CD4-positive, alpha-beta T cell (primary cell): ENCODE results near the gene BSG. TPM values are rescaled to one million over a fixed set of nuclear protein-coding genes. Genes with fewer than 3 reads are reported as not detected.

Source experiments
- ATAC-seq: fragments of 200-7000 bp; cut with Tn5 transposase; one replicate; pipeline ENCODE4 v1.10.0; 2022; ENCODE audit warnings: mild to moderate bottlenecking; ENCODE audit not compliant: poor library complexity
- CTCF ChIA-PET: fragments of 350-600 bp; sonication (Branson Sonifier 250); formaldehyde crosslinking; loops from one replicate; lab custom pipeline; 2021; ENCODE audit warnings: antibody characterized with exemption, inconsistent platforms; lab: Charles Lee
- POLR2A ChIA-PET: fragments of 350-600 bp; sonication (Branson Sonifier 250); formaldehyde crosslinking; loops from one replicate; lab custom pipeline; 2021; ENCODE audit warnings: antibody characterized with exemption, inconsistent platforms; lab: Charles Lee
- DNase-seq, 14 experiments: peaks; one replicate each; pipeline ENCODE4 v3.0.0-alpha.2; 2013 to 2020; ENCODE audit warnings: mixed read lengths in 2 of 14
- H3K27ac ChIP-seq, 2 donors: one replicate each; pipeline versions ENCODE4 v1.5.1 to v1.7.0; 2013; ENCODE audit warnings: low read length in 2 of 2, low read depth in 1 of 2, mild to moderate bottlenecking in 1 of 2
- H3K27me3 ChIP-seq, 2 experiments: 1 replicate in 1 of 2; 2 replicates in 1 of 2; pipeline versions ENCODE4 v1.6.1 to v1.7.0; 2013; ENCODE audit warnings: low read length in 2 of 2, control low read depth in 1 of 2, mild to moderate bottlenecking in 1 of 2, moderate library complexity in 1 of 2; ENCODE audit not compliant: insufficient read depth in 2 of 2, control insufficient read depth in 1 of 2
- H3K36me3 ChIP-seq: one replicate; pipeline ENCODE4 v1.6.1; 2013; ENCODE audit warnings: low read length, control low read depth; ENCODE audit not compliant: insufficient read depth
- H3K4me1 ChIP-seq: one replicate; pipeline ENCODE4 v1.6.1; 2013; ENCODE audit warnings: low read length, control low read depth; ENCODE audit not compliant: insufficient read depth
- H3K4me3 ChIP-seq: one replicate; pipeline ENCODE4 v1.5.1; 2013; ENCODE audit warnings: mild to moderate bottlenecking, low read length, moderate library complexity
- H3K9me3 ChIP-seq, 2 experiments: 1 replicate in 1 of 2; 2 replicates in 1 of 2; pipeline versions ENCODE4 v1.6.1 to v1.7.0; 2013; ENCODE audit warnings: low read length in 2 of 2, mild to moderate bottlenecking in 2 of 2, control low read depth in 1 of 2, moderate library complexity in 1 of 2; ENCODE audit not compliant: control insufficient read depth in 1 of 2, insufficient read depth in 1 of 2
- H3K27ac Mint-ChIP-seq: one replicate; pipeline ENCODE4 v1.8.0; 2020; ENCODE audit warnings: mixed read lengths
- H3K27me3 Mint-ChIP-seq: one replicate; pipeline ENCODE4 v1.8.0; 2021; ENCODE audit warnings: mixed read lengths
- H3K36me3 Mint-ChIP-seq: one replicate; pipeline ENCODE4 v1.8.0; 2021; ENCODE audit warnings: low read depth, mixed read lengths
- H3K4me1 Mint-ChIP-seq: one replicate; pipeline ENCODE4 v1.8.0; 2021; ENCODE audit warnings: low read depth, mixed read lengths
- H3K4me3 Mint-ChIP-seq: one replicate; pipeline ENCODE4 v1.8.0; 2020; ENCODE audit warnings: mild to moderate bottlenecking, mixed read lengths
- H3K9me3 Mint-ChIP-seq: one replicate; pipeline ENCODE4 v1.8.0; 2020; ENCODE audit warnings: mixed read lengths
- intact Hi-C, 2 experiments: fragments of 100-400 bp; cut with DNase I in 1 of 2; cut with micrococcal nuclease in 1 of 2; formaldehyde crosslinking; loops; one replicate each; pipeline versions ENCODE4 v1.15.1 to v1.9.0; 2023 to 2025; cut with DNase I, micrococcal nuclease
- total RNA-seq, 174 experiments: library from RNA in 2 of 174; stranded (reverse) in 2 of 174; gene quantifications; one replicate each; pipeline ENCODE4 v1.2.3 and lab custom pipeline; 2021 to 2026
- TF ChIP-seq, protein P1 (sequence below): fragments of 200-600 bp; IDR thresholded peaks from one replicate; pipeline ENCODE4 v1.8.0; 2022; ENCODE audit warnings: antibody characterized with exemption, mild to moderate bottlenecking

Gene BSG
- total RNA-seq, 2 experiments from 2014 or later: 68.7 to 71.6 TPM

DNA sequence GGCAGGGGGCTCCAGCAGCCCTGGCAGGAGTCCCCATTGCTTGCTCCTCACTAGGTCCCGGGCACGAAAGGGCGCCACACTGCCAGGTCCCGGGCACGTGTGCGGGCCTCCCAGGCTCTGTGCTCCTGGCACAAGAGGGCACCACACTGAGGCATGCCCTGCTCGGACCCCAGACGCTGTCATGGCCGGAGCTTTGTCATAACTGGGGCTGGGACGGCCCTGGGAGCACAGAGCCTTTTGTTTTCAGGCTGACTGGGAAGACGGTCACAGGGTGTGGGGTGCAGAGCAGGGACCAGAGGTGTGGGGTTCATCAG lies 7.4 kb downstream of the BSG start:
- Mint-ChIP-seq H3K4me1 (peaks cover 3% of the 10 kb centered on the region), H3K27ac (no peak overlapping the region), H3K36me3 (peaks cover 4% of the 10 kb centered on the region), H3K9me3 (no peaks in the 10 kb centered on the region), H3K27me3 (peaks cover 4% of the 10 kb centered on the region), H3K4me3 (no peak overlapping the region)
- DNase-seq: no peak
- peaks cover 44% of the 10 kb centered on the region for H3K36me3 ChIP-seq
- no peak overlapping the region for H3K4me3 ChIP-seq
- peaks cover 34% of the 10 kb centered on the region for H3K4me1 ChIP-seq
- no peaks in the 10 kb centered on the region for H3K27me3 ChIP-seq
- TF ChIP-seq, protein P1, sequence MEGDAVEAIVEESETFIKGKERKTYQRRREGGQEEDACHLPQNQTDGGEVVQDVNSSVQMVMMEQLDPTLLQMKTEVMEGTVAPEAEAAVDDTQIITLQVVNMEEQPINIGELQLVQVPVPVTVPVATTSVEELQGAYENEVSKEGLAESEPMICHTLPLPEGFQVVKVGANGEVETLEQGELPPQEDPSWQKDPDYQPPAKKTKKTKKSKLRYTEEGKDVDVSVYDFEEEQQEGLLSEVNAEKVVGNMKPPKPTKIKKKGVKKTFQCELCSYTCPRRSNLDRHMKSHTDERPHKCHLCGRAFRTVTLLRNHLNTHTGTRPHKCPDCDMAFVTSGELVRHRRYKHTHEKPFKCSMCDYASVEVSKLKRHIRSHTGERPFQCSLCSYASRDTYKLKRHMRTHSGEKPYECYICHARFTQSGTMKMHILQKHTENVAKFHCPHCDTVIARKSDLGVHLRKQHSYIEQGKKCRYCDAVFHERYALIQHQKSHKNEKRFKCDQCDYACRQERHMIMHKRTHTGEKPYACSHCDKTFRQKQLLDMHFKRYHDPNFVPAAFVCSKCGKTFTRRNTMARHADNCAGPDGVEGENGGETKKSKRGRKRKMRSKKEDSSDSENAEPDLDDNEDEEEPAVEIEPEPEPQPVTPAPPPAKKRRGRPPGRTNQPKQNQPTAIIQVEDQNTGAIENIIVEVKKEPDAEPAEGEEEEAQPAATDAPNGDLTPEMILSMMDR: no peak
- intact Hi-C loops: no loop called here
- ATAC-seq: no peak
- H3K27ac ChIP-seq: no peak overlapping the region
- ChIA-PET POLR2A (no interaction called here), CTCF (interaction anchor here (0.8 kb wide), 1 partner anchor 154 kb away, joined by 3 read pairs; no protein-coding TSS in a partner anchor)
- no peaks in the 10 kb centered on the region for H3K9me3 ChIP-seq

- Histone ChIP-seq H3K36me3 (peaks cover 44% of the 10 kb centered on the region), H3K4me1 (peaks cover 28% of the 10 kb centered on the region), H3K4me3 (no peak overlapping the region), H3K27me3 (no peaks in the 10 kb centered on the region), H3K27ac (no peak overlapping the region), H3K9me3 (no peaks in the 10 kb centered on the region)
- Mint-ChIP-seq H3K4me1 (no peaks in the 10 kb centered on the region), H3K27ac (no peak overlapping the region), H3K4me3 (no peak overlapping the region), H3K27me3 (peaks cover 4% of the 10 kb centered on the region), H3K36me3 (peaks cover 4% of the 10 kb centered on the region), H3K9me3 (no peaks in the 10 kb centered on the region)
- DNase-seq (peak in 1 of 14 experiments; percentile 29), ATAC-seq (no peak)
- intact Hi-C loops: no loop called here
- ChIA-PET CTCF (interaction anchor here (0.8 kb wide), 1 partner anchor 154 kb away, joined by 3 read pairs; no protein-coding TSS in a partner anchor), POLR2A (no interaction called here)
- TF ChIP-seq, protein P1: no peak
Observed at GRCh38 chr19:580274-580835, 8.0 kb downstream of the BSG start.

DNA sequence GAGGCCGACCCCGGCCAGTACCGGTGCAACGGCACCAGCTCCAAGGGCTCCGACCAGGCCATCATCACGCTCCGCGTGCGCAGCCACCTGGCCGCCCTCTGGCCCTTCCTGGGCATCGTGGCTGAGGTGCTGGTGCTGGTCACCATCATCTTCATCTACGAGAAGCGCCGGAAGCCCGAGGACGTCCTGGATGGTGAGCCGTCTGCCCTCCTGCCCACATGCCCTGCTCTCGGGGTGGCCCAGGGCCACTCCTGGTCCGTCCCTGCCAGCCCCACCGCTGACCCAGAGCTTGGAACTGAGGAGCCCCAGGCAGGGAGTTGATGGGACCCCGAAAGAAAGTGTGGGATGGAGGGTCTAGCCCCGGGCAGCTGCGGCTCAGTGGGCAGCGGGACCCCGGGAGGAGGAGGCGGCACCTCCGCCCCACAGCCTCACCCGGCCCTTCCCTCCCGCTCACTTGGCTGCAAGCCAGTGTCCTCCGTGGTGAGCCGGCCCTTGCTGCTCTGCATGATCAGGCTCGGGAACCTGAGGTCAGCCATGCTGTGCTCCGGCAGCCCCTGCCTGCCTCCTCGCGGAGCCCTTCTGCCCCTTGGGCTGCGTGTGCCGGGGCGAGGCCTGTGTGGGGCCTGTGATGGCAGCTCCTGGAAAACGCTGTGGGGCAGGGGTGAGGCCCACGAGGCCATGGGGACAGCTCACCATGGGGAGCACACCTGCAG lies 9.2 kb downstream of the BSG start:
- ChIA-PET CTCF (no interaction called here), POLR2A (interaction anchor here (0.9 kb wide), 1 partner anchor 98 kb away, joined by 3 read pairs; no protein-coding TSS in a partner anchor)
- TF ChIP-seq, protein P1: no peak
- peaks cover 0 to 3% of the 10 kb centered on the region in 2 experiments for H3K9me3 ChIP-seq
- Mint-ChIP-seq H3K4me3 (no peak overlapping the region), H3K36me3 (peaks cover 4% of the 10 kb centered on the region), H3K9me3 (no peaks in the 10 kb centered on the region), H3K4me1 (no peaks in the 10 kb centered on the region), H3K27ac (no peak overlapping the region), H3K27me3 (peaks cover 4% of the 10 kb centered on the region)
- ATAC-seq (no peak), DNase-seq (peak in 1 of 14 experiments; percentile 37)
- H3K36me3 ChIP-seq: peaks cover 44% of the 10 kb centered on the region
- intact Hi-C loops: no loop called here
- peaks cover 16% of the 10 kb centered on the region for H3K4me1 ChIP-seq
- H3K27ac ChIP-seq: no peak overlapping the region
- no peaks in the 10 kb centered on the region for H3K27me3 ChIP-seq
- H3K4me3 ChIP-seq: no peak overlapping the region
